ENCODE data around the gene TMEM235.
A peak's percentile ranks its signal among the peaks of the same experiment; 100 is the strongest.

TMEM235 gene

DNA sequence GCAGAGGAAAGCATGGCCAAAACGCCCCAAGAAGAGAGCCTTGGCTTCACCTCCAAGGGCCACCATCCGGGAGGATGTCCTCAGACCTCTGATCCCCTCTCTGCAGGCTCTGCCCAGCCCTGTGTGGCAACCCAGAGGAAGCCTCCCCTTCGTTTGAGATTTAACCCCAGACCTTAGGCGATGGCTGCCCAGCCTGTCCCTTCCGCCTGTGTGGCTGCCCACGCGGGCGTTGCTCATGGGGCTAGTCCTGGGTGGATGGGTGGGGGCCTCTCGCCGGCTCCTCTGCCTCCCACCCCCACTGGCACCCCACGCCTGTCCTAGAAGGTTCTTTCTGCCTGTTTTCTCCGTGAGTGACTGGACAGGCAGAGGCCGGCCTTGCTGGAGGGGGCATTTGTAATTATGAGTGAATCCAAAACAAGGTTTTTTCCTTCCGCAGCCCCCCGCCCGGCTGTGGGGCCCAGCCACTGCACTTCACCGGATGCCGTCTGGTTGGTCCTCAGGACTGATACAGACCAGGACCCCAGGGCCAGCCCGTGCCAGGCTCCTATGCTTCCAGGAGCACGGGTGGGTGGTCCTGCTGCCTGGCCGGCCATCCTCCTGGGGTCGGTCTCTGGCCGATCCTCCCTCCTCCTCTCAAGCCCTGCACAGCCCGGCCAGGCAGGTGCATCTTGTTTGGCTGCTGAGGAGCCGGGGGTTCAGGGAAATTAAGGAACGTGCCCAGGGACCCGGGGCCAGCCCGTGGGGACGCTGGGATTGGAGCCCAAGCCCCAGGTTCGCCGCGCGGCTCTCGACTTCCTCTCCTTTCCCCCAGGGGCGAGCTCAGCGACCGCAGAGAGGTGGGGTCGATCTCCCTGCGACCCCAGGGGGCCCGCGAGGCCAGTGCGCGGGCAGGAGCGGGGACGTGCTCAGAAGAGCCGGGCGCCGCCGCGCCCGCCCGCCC lies at the start of gene TMEM235:
Gene TMEM235 (plus strand): TSS at position 636 of the 940 bp plus-strand sequence. CDS start 393 bp downstream, outside the sequence.
- no peak for DNase-seq

DNA sequence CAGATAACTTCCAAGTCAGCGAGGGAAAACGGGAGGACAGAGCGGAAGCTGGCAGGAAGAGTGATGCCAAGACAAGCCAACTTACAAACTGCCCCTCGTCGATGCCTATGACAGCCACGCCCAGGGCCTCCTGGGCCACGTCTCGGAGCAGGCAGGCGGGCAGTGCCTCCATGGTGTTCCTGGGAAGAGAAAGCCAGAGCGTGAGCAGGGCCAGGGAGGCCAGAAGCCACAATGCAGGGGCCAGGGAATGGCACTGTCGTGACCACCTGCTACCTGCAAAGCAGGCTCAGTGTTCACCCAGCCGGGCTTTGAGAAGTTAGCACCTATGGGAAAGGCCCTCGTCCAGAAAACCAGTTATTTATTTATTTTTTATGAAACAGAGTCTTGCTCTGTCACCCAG lies 48.9 kb upstream of the TMEM235 start:
- DNase-seq, result no peak

DNA sequence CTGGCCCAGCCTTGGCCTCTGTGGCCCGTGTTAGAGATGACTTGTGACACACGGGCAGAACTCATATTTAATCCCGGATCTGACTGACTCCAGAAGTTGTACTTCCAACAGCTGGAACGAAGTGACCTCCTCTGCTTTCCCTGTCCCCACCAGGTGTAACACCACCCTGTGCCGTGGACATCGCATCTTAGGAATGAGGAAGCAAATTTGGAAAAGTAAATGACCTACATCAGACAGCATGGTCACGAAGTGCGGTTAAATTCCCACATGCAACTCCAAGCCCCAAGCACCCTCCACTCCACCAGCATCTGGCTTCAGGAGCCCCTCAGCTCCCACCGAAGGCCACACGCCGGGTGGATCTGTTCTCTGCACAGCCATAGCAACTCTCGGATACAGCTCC lies 47.5 kb upstream of the TMEM235 start:
- no peak for DNase-seq

DNA sequence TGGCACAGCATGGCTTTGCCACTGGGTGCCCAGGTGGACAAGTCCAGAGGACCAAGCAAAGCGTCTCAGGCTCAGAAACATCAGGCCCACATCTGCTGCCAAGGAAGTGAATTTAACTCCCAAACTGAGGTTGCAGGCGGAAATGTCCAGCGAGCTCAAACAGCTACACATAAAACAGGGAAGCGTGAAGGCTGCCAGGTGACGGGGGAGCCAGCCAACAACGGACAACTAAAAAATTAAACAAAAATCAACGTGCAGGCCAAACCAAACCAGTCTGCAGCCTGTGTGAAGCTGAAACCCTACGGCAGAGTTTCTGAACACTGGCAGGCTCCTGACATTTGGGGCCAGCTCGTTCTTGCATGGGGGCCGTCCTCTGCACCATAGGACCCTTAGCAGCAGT lies 47.1 kb upstream of the TMEM235 start:
- DNase-seq, result no peak

DNA sequence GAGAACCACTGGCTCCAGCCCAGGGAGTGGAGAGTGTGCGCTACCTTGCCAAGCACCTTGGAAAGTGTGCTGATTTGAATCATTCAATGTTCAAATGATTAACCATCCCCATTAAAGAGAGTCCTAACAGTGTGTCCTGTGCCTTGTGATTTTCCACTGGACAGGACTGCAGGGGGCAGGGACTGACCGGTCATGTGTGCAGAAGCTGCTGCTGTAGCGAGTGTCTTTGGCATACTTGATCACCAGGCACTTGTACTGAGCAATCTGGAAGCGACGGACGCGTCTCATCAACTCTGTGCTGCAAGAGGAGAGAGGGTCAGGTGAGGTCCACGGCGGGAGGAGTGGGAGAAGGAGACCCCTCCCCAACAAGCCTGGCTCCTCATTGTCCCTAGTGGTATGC lies 46.6 kb upstream of the TMEM235 start:
- DNase-seq, result no peak

DNA sequence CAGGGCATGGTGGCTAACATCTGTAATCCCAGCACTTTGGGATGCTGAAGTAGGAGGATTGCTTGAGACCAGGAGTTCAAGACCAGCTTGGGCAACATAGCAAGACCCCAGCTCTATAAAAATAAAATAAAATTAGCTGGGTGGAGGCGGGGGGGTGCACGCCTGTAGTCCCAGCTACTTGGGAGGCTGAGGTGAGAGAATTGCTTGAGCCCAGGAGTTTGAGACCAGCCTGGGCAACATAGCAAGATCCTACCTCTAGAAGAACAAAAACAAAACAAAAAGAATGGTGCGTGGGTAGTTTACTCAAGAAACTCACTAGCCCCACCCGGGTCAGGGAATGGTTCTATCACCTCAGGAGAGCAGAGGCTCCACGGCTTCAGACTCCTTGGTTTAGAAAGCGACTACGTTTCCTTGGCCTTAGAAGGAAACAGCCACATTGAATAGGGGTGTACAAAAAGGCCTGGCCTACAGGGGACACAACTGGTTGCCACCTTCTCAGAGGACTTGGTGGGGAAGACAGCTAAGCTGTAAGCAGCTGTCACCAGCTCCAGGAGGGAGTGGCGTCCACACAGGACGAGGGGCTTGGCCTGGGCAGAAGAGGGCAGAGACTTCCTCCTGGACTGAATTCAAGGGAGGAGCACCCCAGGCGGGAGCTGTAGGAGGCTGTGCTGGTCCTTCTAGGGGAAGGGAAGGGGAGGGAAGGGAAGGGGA lies 45.3 kb upstream of the TMEM235 start:
- no peak for DNase-seq

DNA sequence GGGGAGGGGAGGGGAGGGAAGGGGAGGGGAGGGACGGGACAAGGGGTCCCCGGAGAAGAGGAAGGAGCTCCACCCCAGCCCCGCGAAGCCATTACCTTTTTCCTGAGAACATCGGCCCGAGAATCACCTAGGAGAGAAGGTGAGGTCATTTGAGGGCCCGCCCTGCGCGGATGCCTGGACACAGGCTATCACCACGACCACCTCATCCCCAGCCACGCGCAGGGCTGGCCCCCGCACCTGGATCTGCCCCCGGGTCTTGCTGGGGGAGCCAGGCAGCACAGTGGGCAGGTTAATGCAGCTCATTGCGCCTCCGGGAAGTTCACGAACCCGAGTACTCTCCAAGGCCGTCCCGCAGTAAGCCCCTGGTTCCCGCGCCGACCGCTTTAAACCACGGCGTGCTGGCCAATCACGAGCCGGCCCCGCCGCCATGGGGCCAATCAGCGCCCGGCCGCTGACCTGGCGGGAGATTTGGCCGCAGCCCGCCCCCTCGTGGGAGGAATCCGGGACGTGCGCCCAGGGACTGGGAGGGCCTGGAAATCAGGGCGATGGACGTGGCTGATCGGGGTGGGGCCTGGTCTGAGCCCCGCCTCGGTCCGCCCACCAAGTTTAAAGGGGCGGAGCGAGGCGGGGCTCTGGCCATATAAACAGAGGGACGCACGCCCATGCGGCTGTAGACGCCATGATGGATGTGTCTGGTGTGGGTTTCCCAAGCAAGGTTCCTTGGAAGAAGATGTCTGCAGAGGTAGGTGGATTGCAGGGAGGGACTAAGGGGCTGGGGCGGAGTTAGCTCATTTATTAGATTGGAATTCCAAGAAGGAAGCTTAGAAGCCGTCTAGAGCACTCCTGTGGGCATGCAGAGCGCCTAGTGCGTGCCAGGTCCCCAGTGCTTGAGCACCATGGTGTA lies 44.5 kb upstream of the TMEM235 start, which contains the start of the genes AFMID and TK1:
Gene AFMID (plus strand): TSS at position 671 of the 904 bp plus-strand sequence. CDS start 9 bp downstream, at position 680.
Gene TK1 (minus strand): TSS at position 361 of the 904 bp plus-strand sequence. CDS start 58 bp downstream, at position 303.
- DNase-seq, result peak; percentile 87

DNA sequence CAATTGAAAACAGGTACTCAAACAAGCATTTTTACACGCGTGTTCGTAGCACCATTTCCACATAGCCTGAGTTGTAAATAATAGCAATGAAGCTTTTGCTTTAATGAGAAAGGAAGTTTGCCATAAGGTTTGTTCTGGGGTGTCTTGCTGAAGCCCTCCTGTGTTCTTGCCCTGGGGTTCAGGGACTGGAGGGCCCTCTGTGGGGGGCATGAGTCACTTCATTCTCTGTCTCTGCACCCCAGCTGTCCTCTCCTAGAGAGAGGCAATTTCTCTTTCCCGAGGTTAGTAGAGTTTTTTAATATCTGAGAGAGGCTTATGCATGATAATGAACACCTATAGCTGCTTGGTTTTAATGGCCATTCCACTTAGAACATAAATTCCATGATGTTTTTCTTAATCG lies 34.7 kb upstream of the TMEM235 start:
- DNase-seq, result no peak

DNA sequence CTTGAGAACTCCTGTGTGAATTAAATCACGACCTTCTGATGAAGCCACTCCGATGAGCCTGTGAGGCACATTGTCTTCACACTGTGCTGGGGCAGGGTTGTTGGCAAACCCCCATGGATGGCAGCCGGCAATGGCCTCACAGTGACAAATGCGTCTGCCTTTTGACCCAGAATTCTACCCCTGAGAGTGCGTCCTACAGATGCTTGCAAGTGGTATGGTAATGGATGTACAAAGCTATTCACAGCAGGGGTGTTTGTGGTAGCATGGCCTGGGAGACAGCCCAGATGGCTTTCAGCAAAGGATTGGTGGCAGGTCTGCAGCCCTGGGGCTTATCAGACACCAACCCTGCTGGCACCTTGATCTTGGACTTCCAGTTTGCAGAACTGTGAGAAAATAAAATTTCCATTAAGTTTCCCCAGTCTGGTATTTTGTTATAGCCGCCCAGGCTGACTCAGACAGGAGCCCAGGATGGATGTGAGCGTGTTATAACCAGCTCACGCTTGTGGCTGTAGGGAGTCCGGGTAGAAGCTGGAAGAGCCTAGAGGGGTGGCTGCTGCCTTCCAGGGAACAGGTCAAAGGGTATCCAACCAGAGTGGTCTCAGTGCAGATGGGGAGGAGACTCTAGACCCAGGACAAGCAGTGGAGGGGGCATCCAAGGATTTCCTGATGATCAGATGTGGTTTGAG lies 34.1 kb upstream of the TMEM235 start:
- DNase-seq, result no peak

DNA sequence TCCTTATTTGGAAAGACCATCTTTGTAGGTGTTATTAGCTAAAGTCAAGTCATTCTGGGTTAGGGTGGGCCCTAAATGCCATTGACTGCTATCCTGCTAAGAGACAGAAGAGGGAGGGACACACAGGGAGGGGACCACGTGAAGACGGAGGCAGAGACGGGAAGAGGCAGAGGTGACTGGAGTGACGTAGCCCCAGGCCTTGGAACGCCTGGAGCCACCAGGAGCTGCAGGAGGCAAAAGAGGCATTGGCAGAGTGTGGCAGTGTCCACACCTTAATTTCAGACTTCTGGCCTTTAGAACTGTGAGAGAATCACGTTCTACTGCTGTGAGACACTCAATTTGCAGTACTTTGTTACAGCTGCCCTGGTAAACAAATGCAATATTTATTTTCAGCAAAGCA lies 31.0 kb upstream of the TMEM235 start:
- DNase-seq, result no peak

DNA sequence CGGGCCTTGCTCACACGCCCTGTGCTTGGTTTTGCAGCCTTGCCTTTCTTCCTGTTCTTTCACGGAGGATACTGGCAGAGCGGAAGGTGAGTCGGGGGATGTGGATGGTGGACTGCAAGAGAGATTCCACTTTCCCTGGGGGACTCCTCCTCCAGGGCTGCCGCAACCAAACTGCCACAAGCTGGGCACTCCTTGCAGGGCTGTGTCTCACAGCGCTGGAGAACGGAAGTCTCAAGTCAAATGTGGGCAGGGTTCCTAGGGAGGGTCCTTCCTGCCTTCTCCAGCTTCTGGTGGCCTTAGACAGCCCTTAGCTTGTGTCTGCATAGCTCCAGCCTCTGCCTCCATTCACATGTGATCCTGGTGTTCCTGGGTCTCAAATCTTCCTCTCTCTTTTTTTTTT lies 28.8 kb upstream of the TMEM235 start:
- no peak for DNase-seq

DNA sequence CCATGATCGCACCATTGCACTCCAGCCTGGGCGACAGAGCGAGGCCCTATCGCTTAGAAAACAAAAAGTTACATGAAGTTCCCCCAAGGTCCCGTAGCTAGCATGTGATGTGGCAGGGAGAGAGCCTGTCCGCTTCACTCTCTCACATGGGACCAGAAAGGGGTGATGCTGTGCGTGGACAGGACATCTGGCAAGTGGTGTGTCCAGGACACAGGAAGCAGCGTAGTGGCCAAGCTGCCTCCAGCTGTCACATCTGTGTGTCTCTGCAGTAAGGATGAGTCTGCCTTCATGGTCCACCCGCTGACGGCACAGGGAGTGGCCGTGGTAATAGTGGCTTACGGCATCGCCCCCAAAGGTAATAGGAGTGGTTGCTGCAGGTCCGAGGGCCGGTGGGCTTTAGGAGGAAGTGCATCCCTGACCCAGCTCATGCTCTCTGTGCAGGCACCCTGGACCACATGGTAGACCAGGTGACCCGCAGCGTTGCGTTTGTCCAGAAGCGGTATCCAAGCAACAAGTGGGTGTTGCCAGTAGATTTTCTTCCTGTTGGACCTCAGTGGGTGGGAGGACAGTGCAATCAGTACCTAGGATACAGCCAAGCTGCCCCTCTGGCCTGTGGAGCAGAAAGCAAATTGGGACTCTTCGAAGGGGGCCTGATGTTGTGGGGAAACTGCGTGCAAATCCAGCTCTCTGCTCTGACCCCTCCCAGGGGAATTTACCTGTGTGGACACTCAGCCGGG lies 26.9 kb upstream of the TMEM235 start:
- no peak for DNase-seq

DNA sequence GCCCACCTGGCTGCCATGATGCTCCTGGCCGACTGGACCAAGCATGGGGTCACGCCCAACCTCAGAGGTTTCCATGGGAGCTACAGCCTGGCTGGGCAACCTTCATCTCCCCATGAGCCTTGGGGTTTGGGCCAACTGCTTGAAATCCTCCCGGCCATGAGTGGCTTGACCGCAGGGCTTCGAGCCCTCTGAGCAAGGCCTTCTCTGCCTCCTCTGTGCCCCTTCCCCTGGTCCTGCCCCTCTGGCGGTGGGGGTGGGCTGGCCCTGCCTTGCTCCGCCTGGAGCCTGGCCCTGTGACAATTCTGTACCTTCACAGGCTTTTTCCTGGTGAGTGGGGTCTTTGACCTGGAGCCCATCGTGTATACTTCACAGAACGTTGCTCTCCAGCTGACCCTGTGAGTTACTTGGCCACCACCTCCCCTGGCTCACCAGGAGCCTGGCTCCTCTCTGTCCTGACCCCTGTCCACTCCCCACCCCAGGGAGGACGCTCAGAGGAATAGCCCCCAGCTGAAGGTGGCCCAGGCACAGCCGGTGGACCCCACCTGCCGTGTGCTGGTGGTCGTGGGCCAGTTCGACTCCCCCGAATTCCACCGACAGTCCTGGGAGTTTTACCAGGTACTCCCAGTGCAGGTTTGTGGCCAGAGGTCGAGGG lies 26.2 kb upstream of the TMEM235 start:
- no peak for DNase-seq

DNA sequence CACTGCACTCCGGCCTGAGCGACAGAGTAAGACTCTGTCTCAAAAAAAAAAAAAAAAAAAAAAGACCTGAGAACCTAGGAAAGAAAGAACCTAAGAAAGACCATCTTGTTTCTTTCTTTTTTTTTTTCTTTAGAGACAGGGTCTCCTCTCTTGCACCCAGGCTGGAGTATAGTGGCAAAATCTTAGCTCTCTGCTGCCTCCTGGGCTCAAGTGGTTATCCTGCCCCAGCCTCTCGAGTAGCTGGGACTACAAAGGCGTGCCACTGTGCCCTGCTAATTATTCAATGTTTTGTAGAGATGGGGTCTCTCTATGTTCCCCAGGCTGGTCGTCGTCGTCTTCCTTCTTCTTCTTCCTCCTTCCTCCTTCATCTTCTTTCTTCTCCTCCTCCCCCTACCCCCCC lies 25.1 kb upstream of the TMEM235 start:
- DNase-seq, result no peak

DNA sequence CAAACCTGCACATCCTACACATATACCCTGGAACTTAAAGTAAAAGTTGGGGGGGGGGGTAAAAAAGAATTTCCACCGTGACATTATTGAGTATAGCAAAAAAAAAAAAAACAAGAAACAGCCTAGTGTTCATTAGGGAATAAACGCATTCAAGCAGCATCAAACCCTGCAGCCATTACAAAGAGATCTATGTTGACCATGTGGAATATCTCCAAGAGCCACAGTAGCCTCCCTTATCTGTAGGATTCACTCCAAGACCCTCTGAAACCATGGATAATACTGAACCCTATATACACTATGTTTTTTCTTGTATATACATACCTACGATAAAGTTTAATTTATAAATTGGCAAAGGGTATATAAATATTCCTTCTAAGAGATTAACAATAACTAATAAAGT lies 22.9 kb upstream of the TMEM235 start:
- DNase-seq, result no peak

DNA sequence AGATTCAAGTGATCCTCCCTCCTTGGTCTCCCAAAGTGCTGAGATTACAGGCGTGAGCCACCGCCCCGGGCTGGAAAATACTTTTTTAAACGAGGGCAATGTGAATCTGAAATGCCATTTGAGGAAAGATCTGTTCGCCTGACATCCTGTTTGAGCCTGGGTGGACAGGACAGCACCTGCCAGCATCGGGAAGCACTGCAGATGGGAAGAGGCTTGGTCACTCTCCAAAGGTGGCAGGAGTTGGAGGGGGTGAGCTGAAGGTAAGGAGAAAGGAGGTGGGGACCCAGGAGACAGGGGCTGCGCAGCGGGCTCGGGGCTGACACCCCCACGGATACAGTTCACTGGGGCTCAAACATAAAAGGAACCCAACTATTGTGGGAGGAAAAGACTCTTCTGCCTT lies 21.3 kb upstream of the TMEM235 start:
- no peak for DNase-seq

DNA sequence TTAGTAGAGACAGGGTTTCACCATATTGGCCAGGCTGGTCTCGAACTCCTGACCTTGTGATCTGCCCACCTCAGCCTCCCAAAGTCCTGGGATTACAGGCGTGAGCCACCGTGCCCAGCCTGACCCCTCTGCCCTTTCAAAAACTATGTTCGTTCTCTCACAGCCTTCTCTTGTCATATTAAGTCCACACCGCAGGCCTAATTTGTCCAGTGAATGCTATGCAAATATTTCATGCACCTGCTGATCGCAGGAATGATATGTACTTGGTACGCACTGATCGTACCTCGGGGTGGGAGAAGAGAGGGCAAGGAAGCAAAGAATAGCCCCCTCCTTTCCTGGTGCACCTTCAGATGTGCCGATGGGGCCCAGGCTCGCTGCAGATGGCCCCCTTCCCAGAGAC lies 20.4 kb upstream of the TMEM235 start:
- no peak for DNase-seq

DNA sequence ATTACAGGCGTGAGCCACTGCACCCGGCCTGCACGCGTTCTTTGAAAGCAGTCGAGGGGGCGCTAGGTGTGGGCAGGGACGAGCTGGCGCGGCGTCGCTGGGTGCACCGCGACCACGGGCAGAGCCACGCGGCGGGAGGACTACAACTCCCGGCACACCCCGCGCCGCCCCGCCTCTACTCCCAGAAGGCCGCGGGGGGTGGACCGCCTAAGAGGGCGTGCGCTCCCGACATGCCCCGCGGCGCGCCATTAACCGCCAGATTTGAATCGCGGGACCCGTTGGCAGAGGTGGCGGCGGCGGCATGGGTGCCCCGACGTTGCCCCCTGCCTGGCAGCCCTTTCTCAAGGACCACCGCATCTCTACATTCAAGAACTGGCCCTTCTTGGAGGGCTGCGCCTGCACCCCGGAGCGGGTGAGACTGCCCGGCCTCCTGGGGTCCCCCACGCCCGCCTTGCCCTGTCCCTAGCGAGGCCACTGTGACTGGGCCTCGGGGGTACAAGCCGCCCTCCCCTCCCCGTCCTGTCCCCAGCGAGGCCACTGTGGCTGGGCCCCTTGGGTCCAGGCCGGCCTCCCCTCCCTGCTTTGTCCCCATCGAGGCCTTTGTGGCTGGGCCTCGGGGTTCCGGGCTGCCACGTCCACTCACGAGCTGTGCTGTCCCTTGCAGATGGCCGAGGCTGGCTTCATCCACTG lies 17.3 kb upstream of the TMEM235 start, which contains the start of gene BIRC5:
Gene BIRC5 (plus strand): TSS at position 238 of the 690 bp plus-strand sequence. CDS start 64 bp downstream, at position 302.
- DNase-seq, result peak; percentile 65

DNA sequence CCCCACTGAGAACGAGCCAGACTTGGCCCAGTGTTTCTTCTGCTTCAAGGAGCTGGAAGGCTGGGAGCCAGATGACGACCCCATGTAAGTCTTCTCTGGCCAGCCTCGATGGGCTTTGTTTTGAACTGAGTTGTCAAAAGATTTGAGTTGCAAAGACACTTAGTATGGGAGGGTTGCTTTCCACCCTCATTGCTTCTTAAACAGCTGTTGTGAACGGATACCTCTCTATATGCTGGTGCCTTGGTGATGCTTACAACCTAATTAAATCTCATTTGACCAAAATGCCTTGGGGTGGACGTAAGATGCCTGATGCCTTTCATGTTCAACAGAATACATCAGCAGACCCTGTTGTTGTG lies 16.7 kb upstream of the TMEM235 start:
- DNase-seq, result no peak

Data from DMS79 treated with DMSO at 0.1 percent for 48 hours (cell line).